H1 (cell line): ENCODE results near the gene CLP1. TPM values are rescaled to one million over a fixed set of nuclear protein-coding genes. Genes with fewer than 3 reads are reported as not detected.

ENCODE experiments used
- BCL11A ChIP-seq, 2 experiments: IDR thresholded peaks; one replicate each; pipeline ENCODE4 v1.6.1; 2011; ENCODE audit warnings: low read depth in 2 of 2, low read length in 2 of 2, mild to moderate bottlenecking in 2 of 2
- CHD7 ChIP-seq: fragments of 300-600 bp; sonication (generic); IDR thresholded peaks from 2 replicates; pipeline ENCODE4 v1.7.1; 2012; ENCODE audit warnings: low read length, moderate library complexity, mild to moderate bottlenecking, inconsistent platforms; ENCODE audit not compliant: insufficient replicate concordance
- CTBP2 ChIP-seq: IDR thresholded peaks from 2 replicates; pipeline ENCODE4 v1.7.0; 2011; ENCODE audit warnings: borderline replicate concordance, mild to moderate bottlenecking, moderate library complexity, mixed read lengths, low read length; ENCODE audit not compliant: insufficient read depth, insufficient read length
- EZH2 ChIP-seq: fragments of 200-600 bp; sonication (generic); IDR thresholded peaks from 2 replicates; pipeline ENCODE4 v1.7.1; 2012; ENCODE audit warnings: low read depth, mild to moderate bottlenecking, moderate library complexity, low read length, inconsistent platforms; ENCODE audit not compliant: severe bottlenecking
- PHF8 ChIP-seq: fragments of 200-600 bp; sonication (generic); conservative IDR thresholded peaks from 2 replicates; pipeline ENCODE4 v1.7.1; 2012; ENCODE audit warnings: low read depth, mild to moderate bottlenecking, inconsistent platforms, low read length, moderate library complexity
- POLR2AphosphoS5 ChIP-seq: IDR thresholded peaks from 2 replicates; pipeline ENCODE4 v1.6.1; 2011; ENCODE audit warnings: low read depth, low read length
- SAP30 ChIP-seq: fragments of 300-600 bp; sonication (generic); IDR thresholded peaks from 2 replicates; pipeline ENCODE4 v1.7.1; 2012; ENCODE audit warnings: low read length, moderate library complexity, mild to moderate bottlenecking, inconsistent platforms; ENCODE audit not compliant: insufficient read depth, insufficient replicate concordance
- SIX5 ChIP-seq: IDR thresholded peaks from 2 replicates; pipeline ENCODE4 v1.6.1; 2011; ENCODE audit warnings: mild to moderate bottlenecking, low read depth, low read length
- polyA plus RNA-seq, 7 experiments: library from polyadenylated mRNA; depleted of rRNA in 3 of 7; stranded (reverse) in 5 of 7; unstranded in 2 of 7; fragments of >200 nt in 5 of 7; fragments of 200-250 nt in 2 of 7; gene quantifications; 1 replicate in 5 of 7; 2 replicates in 1 of 7; 4 replicates in 1 of 7; pipeline versions ENCODE4 v1.2.1 to v1.2.3, GENCODE V29; 2011 to 2013; ENCODE audit warnings: missing spikeins in 2 of 7, mixed read lengths in 2 of 7
- total RNA-seq: library from RNA; stranded (reverse); fragmentation: NEBNext Ultra II Directional; extraction: Animal tissue kit (Norgen Biotek cat#: 25700); gene quantifications from 2 replicates; pipeline ENCODE4 v1.2.1, GENCODE V29; 2021

The CLP1 gene
- total and polyA plus RNA-seq, 2 of the 8 experiments (the other 6 are each of a cell fraction or from before 2014, with no cell fraction given) = 29.4 to 29.9 TPM

DNA sequence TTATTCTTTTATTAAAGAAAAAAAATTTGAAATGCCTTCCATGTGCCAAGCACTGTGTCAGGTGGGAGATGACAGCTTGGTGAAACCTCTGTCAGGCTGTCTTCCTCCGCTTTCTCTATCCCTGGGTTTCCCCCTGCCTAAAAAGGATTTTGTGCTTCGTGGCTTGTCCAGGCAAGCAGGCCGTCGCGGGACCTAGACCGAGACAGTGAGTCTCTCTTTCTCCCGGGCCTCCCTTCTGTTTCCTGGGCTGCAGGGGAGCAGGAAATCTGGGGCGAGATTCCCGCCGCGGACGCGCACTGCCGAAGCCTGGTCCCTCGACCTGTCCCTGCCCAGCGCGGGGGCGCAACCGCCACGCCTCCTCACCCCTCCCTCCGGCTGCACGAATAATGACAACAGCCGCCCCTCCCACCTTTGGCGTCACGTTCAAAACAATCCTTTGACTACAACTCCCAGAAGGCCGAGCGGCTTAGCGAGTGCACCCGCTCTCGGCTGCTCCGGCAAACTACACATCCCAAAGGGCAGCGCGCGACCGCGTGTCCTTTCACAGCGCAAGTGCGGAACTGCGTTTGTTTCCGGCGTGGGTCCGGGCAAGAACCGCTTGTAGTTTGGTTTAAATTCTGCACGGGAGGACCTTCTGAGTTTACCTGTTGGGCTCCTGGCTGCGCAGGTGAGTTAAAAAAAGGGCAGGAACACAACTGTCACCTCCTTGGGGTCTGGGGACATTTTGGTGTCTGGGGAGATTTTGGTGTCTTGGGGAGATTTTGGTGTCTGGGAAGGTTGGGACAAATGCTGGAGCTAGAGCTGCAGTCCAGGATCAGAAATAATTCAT lies at the start of gene CLP1 (continued):
- no peak for TF ChIP-seq CHD7
- TF ChIP-seq SIX5 = peak; percentile 91
- TF ChIP-seq BCL11A (IDR thresholded peaks at IDR 0.05; ENCODE audit: low read depth in 2 of 2, low read length in 2 of 2) = no peak
- no peak for TF ChIP-seq EZH2
- TF ChIP-seq PHF8 = peak; percentile 66
- no peak for TF ChIP-seq CTBP2
- TF ChIP-seq POLR2AphosphoS5 = peak; percentile 20; the same call in 1 of the 2 replicates
- peak; percentile 96 for TF ChIP-seq SAP30
- TF ChIP-seq, all 59 proteins: peak for 26
